HEK293 (cell line): ENCODE measurements around the gene BMERB1.

ENCODE experiments used
- CTCF ChIA-PET: fragments of 350-600 bp; formaldehyde crosslinking; extraction: SDS; loops from one replicate; lab custom pipeline; 2021; ENCODE audit warnings: antibody characterized with exemption; lab: Yijun Ruan, JAX
- POLR2A ChIA-PET: fragments of 300-600 bp; formaldehyde crosslinking; extraction: SDS; loops from one replicate; lab custom pipeline; 2020; ENCODE audit warnings: antibody characterized with exemption, inconsistent platforms; lab: Yijun Ruan, JAX
- H3K27ac ChIP-seq: fragments of 200-500 bp; sonication (Bioruptor generic); 2 replicates; pipeline ENCODE4 v1.5.1; 2014; ENCODE audit warnings: low read depth, low read length, control low read depth, inconsistent platforms; ENCODE audit errors: extremely low read depth
- H3K36me3 ChIP-seq, 2 experiments: fragments of 200-500 bp in 1 of 2; sonication (Bioruptor generic) in 1 of 2; 1 replicate in 1 of 2; 2 replicates in 1 of 2; pipeline ENCODE4 v1.5.1; 2014 to 2017; ENCODE audit warnings: inconsistent platforms in 2 of 2, low read length in 2 of 2; ENCODE audit not compliant: control insufficient read depth in 2 of 2, insufficient read depth in 1 of 2
- H3K4me1 ChIP-seq: fragments of 200-500 bp; sonication (Bioruptor generic); 2 replicates; pipeline ENCODE4 v1.5.1; 2014; ENCODE audit warnings: mild to moderate bottlenecking, low read length, inconsistent platforms; ENCODE audit not compliant: control insufficient read depth, insufficient read depth
- H3K4me3 ChIP-seq: 2 replicates; pipeline ENCODE4 v1.5.1; 2011; ENCODE audit warnings: low read depth, mild to moderate bottlenecking, control low read depth, low read length, moderate library complexity
- H3K9me3 ChIP-seq: fragments of 200-500 bp; sonication (Bioruptor generic); 2 replicates; pipeline ENCODE4 v1.5.1; 2014; ENCODE audit warnings: low read depth, low read length, inconsistent platforms; ENCODE audit not compliant: control insufficient read depth, insufficient read depth
- KLF10 ChIP-seq: fragments of 450-650 bp; IDR thresholded peaks from 2 replicates; pipeline ENCODE4 v1.5.1; 2018; ENCODE audit warnings: missing biosample characterization, mild to moderate bottlenecking, missing genetic modification characterization
- SCRT1 ChIP-seq: fragments of 450-650 bp; formaldehyde crosslinking; IDR thresholded peaks from 2 replicates; pipeline ENCODE4 v1.5.1; 2016; ENCODE audit warnings: missing biosample characterization, missing genetic modification characterization, borderline replicate concordance
- SCRT2 ChIP-seq: fragments of 450-650 bp; formaldehyde crosslinking; IDR thresholded peaks from 2 replicates; pipeline ENCODE4 v1.5.1; 2016; ENCODE audit warnings: missing biosample characterization, missing genetic modification characterization
- SETDB1 ChIP-seq: IDR thresholded peaks from one replicate; pipeline ENCODE4 v1.6.1; 2017; ENCODE audit warnings: mild to moderate bottlenecking, low read length, moderate library complexity, mixed read lengths; ENCODE audit not compliant: insufficient read length
- ZBTB20 ChIP-seq: fragments of 450-650 bp; formaldehyde crosslinking; IDR thresholded peaks from 2 replicates; pipeline ENCODE4 v1.5.1; 2016; ENCODE audit warnings: missing biosample characterization, missing genetic modification characterization
- ZFHX2 ChIP-seq: fragments of 450-650 bp; formaldehyde crosslinking; conservative IDR thresholded peaks from 2 replicates; pipeline ENCODE4 v1.5.1; 2016; ENCODE audit warnings: missing biosample characterization, missing genetic modification characterization
- ZIC2 ChIP-seq: fragments of 450-650 bp; formaldehyde crosslinking; IDR thresholded peaks from 2 replicates; pipeline ENCODE4 v1.5.1; 2016; ENCODE audit warnings: missing biosample characterization, missing genetic modification characterization
- ZNF10 ChIP-seq: fragments of 450-650 bp; formaldehyde crosslinking; IDR thresholded peaks from 2 replicates; pipeline ENCODE4 v1.5.1; 2017; ENCODE audit warnings: missing biosample characterization, missing genetic modification characterization
- ZNF146 ChIP-seq: fragments of 450-650 bp; formaldehyde crosslinking; IDR thresholded peaks from 2 replicates; pipeline ENCODE4 v1.5.1; 2016; ENCODE audit warnings: missing biosample characterization, missing genetic modification characterization
- ZNF155 ChIP-seq: fragments of 450-650 bp; formaldehyde crosslinking; IDR thresholded peaks from 2 replicates; pipeline ENCODE4 v1.5.1; 2016; ENCODE audit warnings: missing biosample characterization, missing genetic modification characterization
- ZNF274 ChIP-seq, 2 experiments: fragments of 200-500 bp in 1 of 2; fragments of 450-650 bp in 1 of 2; sonication (Bioruptor generic) in 1 of 2; formaldehyde crosslinking in 1 of 2; IDR thresholded peaks; 2 replicates each; pipeline versions ENCODE4 v1.5.1 to v1.6.1; 2014 to 2016; ENCODE audit warnings: borderline replicate concordance in 1 of 2, inconsistent platforms in 1 of 2, low read length in 1 of 2, missing biosample characterization in 1 of 2, missing genetic modification characterization in 1 of 2
- ZNF555 ChIP-seq: fragments of 450-650 bp; formaldehyde crosslinking; conservative IDR thresholded peaks from 2 replicates; pipeline ENCODE4 v1.5.1; 2017; ENCODE audit warnings: missing biosample characterization, mild to moderate bottlenecking, missing genetic modification characterization, inconsistent platforms
- ZNF585B ChIP-seq: fragments of 450-650 bp; formaldehyde crosslinking; IDR thresholded peaks from 2 replicates; pipeline ENCODE4 v1.5.1; 2016; ENCODE audit warnings: missing biosample characterization, missing genetic modification characterization
- ZNF596 ChIP-seq: fragments of 450-650 bp; IDR thresholded peaks from 2 replicates; pipeline ENCODE4 v1.5.0; 2018; ENCODE audit warnings: missing biosample characterization, mild to moderate bottlenecking, missing genetic modification characterization, moderate library complexity
- ZNF626 ChIP-seq: fragments of 450-650 bp; sonication (Bioruptor Pico); formaldehyde crosslinking; IDR thresholded peaks from 2 replicates; pipeline ENCODE4 v1.5.1; 2018; ENCODE audit warnings: missing biosample characterization, missing genetic modification characterization, inconsistent platforms
- ZNF830 ChIP-seq: fragments of 450-650 bp; IDR thresholded peaks from 2 replicates; pipeline ENCODE4 v1.5.0; 2018; ENCODE audit warnings: missing biosample characterization, missing genetic modification characterization, low read depth, mild to moderate bottlenecking, moderate library complexity
- ZXDB ChIP-seq: fragments of 450-650 bp; formaldehyde crosslinking; IDR thresholded peaks from 2 replicates; pipeline ENCODE4 v1.5.1; 2016; ENCODE audit warnings: missing biosample characterization, missing genetic modification characterization
- TF ChIP-seq, protein P1 (sequence below): sonication (generic); formaldehyde crosslinking; IDR thresholded peaks from 2 replicates; pipeline ENCODE4 v1.8.1; 2022; ENCODE audit warnings: mild to moderate bottlenecking, moderate library complexity, missing genetic modification reagents
- TF ChIP-seq, protein P2 (sequence below): fragments of 450-650 bp; formaldehyde crosslinking; IDR thresholded peaks from 2 replicates; pipeline ENCODE4 v1.5.1; 2017; ENCODE audit warnings: missing biosample characterization, mild to moderate bottlenecking, missing genetic modification characterization, moderate library complexity
- TF ChIP-seq, protein P3 (sequence below): fragments of 450-650 bp; formaldehyde crosslinking; IDR thresholded peaks from 2 replicates; pipeline ENCODE4 v1.5.1; 2016; ENCODE audit warnings: missing biosample characterization, missing genetic modification characterization
- TF ChIP-seq, protein P4 (sequence below): fragments of 450-650 bp; formaldehyde crosslinking; IDR thresholded peaks from 2 replicates; pipeline ENCODE4 v1.5.1; 2016; ENCODE audit warnings: missing biosample characterization, missing genetic modification characterization
- TF ChIP-seq, protein P5 (sequence below): fragments of 450-650 bp; formaldehyde crosslinking; IDR thresholded peaks from 2 replicates; pipeline ENCODE4 v1.5.1; 2016; ENCODE audit warnings: missing biosample characterization, missing genetic modification characterization
- TF ChIP-seq, protein P6 (sequence below): fragments of 450-650 bp; formaldehyde crosslinking; IDR thresholded peaks from 2 replicates; pipeline ENCODE4 v1.5.1; 2016; ENCODE audit warnings: missing biosample characterization, missing genetic modification characterization

Gene BMERB1

DNA sequence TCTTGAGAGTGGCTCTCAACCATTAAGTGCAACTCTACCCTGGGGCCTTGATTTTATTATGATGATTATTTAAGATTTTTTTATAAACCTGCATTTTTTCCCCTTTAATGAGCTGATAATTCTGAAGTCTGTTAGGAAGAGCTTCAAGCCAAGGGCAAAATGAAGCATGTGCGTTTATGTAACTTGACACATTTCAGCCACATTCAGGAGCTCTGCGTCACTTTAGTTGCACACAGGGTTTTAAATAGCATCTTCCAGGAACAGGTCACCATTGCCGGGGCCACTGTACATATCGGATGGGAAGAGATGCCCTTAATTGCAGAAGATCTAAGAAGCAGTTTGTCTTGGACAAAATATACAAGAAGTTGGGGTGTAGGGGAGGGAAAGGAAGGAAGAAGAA is 89.6 kb downstream of the BMERB1 start (continued):
- TF ChIP-seq ZNF626 (no peak), ZNF585B (no peak), ZNF155 (tag by site-specific recombination) (no peak)
- TF ChIP-seq, protein P1, sequence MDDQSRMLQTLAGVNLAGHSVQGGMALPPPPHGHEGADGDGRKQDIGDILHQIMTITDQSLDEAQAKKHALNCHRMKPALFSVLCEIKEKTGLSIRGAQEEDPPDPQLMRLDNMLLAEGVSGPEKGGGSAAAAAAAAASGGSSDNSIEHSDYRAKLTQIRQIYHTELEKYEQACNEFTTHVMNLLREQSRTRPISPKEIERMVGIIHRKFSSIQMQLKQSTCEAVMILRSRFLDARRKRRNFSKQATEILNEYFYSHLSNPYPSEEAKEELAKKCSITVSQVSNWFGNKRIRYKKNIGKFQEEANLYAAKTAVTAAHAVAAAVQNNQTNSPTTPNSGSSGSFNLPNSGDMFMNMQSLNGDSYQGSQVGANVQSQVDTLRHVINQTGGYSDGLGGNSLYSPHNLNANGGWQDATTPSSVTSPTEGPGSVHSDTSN = no peak
- TF ChIP-seq, protein P2, sequence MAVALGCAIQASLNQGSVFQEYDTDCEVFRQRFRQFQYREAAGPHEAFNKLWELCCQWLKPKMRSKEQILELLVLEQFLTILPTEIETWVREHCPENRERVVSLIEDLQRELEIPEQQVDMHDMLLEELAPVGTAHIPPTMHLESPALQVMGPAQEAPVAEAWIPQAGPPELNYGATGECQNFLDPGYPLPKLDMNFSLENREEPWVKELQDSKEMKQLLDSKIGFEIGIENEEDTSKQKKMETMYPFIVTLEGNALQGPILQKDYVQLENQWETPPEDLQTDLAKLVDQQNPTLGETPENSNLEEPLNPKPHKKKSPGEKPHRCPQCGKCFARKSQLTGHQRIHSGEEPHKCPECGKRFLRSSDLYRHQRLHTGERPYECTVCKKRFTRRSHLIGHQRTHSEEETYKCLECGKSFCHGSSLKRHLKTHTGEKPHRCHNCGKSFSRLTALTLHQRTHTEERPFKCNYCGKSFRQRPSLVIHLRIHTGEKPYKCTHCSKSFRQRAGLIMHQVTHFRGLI = no peak

DNA sequence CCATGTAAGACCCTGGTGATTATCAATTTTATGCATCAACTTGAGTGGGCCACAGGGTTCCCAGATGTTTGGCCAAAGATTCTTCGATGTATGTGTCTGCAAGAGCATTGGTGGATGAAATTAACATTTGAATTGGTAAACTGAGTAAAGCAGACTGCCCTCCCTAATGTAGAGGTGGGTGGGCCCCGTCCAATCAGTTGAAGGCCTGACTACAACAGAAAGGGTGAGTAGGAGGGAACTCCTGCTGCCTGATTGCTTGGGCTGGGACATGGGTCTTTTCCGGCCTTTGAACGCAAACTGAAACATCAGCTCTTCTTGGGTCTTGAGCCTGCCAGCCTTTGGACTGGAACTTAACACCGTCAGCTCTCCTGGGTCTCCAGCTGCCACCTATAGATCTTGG is 90.6 kb downstream of the BMERB1 start:
- H3K27ac ChIP-seq = no peak overlapping the region
- no peak overlapping the region for H3K4me3 ChIP-seq
- no peaks in the 10 kb centered on the region for H3K9me3 ChIP-seq
- no peak for TF ChIP-seq ZNF555 (tag by site-specific recombination)
- no peak for TF ChIP-seq ZFHX2 (tag by site-specific recombination)
- TF ChIP-seq ZNF10 (tag by site-specific recombination) = peak; percentile 98
- TF ChIP-seq, all 188 proteins: peak for 1
- Histone ChIP-seq H3K36me3 (no peaks in the 10 kb centered on the region), H3K4me1 (no peaks in the 10 kb centered on the region)
- POLR2A ChIA-PET = no interaction called here
- CTCF ChIA-PET = interaction anchor here (2.5 kb wide), 1 partner anchor 26 kb away, joined by 8 read pairs; no protein-coding TSS in a partner anchor

DNA sequence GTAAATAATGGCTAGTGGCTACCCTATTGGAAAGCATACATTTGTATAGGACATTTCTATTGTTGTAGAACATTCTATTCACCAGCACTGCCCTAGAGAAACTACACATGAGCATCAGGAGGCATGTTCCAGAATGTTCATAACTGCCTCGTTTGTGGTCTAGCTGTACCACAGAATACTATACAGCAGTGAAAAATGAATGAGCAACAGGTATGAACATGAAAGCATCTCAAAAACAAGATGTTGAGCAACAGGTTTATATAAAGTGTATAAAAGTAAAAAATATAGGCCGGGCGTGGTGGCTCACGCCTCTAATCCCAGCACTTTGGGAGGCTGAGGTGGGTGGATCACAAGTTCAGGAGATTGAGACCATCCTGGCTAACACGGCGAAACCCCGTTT is 91.7 kb downstream of the BMERB1 start:
- H3K27ac ChIP-seq = no peak overlapping the region
- ChIA-PET POLR2A (no interaction called here), CTCF (no interaction called here)
- no peaks in the 10 kb centered on the region for H3K4me1 ChIP-seq
- no peak overlapping the region for H3K4me3 ChIP-seq
- TF ChIP-seq, protein P3, sequence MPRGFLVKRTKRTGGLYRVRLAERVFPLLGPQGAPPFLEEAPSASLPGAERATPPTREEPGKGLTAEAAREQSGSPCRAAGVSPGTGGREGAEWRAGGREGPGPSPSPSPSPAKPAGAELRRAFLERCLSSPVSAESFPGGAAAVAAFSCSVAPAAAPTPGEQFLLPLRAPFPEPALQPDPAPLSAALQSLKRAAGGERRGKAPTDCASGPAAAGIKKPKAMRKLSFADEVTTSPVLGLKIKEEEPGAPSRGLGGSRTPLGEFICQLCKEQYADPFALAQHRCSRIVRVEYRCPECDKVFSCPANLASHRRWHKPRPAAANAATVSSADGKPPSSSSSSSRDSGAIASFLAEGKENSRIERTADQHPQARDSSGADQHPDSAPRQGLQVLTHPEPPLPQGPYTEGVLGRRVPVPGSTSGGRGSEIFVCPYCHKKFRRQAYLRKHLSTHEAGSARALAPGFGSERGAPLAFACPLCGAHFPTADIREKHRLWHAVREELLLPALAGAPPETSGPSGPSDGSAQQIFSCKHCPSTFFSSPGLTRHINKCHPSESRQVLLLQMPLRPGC = no peak
- TF ChIP-seq ZXDB (tag by site-specific recombination) = no peak
- TF ChIP-seq SCRT1 (tag by site-specific recombination) = peak; percentile 74
- no peak for TF ChIP-seq ZIC2 (tag by site-specific recombination)
- TF ChIP-seq SCRT2 (tag by site-specific recombination) = peak; percentile 93
- TF ChIP-seq ZNF146 = peak; percentile 89
- TF ChIP-seq, protein P4, sequence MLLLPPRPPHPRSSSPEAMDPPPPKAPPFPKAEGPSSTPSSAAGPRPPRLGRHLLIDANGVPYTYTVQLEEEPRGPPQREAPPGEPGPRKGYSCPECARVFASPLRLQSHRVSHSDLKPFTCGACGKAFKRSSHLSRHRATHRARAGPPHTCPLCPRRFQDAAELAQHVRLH (tag by site-specific recombination) = peak; percentile 23; the same call in 1 of the 2 replicates
- H3K36me3 ChIP-seq = no peaks in the 10 kb centered on the region
- H3K9me3 ChIP-seq = no peaks in the 10 kb centered on the region

DNA sequence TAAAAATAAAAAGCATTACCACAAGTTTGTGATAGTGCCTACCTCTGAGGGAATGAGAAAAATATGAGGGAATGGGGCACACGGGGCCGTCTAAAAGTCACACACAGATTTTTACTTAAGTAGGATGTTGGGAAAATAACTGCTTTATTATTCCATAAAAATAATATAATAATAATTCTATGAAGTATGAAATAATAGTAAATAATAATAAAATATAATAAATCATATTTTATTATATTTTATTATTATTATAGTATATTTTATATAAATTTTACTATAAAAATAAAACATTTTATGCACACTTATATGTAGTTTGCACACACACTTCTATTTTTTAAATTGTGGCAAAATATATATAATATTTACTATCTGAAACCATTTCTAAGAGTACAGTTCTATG is 92.3 kb downstream of the BMERB1 start:
- CTCF ChIA-PET = no interaction called here
- Histone ChIP-seq H3K27ac (no peak overlapping the region), H3K9me3 (no peaks in the 10 kb centered on the region), H3K4me1 (no peaks in the 10 kb centered on the region), H3K4me3 (no peak overlapping the region), H3K36me3 (no peaks in the 10 kb centered on the region)
- POLR2A ChIA-PET = no interaction called here
- TF ChIP-seq KLF10 (tag by site-specific recombination) (no peak), SETDB1 (no peak), ZNF596 (tag by site-specific recombination) (no peak), ZNF555 (tag by site-specific recombination) (no peak), ZNF274 (IDR thresholded peaks at IDR 0.05; ENCODE audit: low read length) (no peak), ZNF274 (tag by site-specific recombination; IDR thresholded peaks at IDR 0.05; ENCODE audit: borderline replicate concordance) (no peak), ZBTB20 (no peak), ZNF830 (no peak)
- TF ChIP-seq, protein P5, sequence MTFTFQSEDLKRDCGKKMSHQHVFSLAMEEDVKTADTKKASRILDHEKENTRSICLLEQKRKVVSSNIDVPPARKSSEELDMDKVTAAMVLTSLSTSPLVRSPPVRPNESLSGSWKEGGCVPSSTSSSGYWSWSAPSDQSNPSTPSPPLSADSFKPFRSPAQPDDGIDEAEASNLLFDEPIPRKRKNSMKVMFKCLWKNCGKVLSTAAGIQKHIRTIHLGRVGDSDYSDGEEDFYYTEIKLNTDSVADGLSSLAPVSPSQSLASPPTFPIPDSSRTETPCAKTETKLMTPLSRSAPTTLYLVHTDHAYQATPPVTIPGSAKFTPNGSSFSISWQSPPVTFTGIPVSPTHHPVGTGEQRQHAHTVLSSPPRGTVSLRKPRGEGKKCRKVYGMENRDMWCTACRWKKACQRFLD (tag by site-specific recombination) = no peak
- TF ChIP-seq, protein P6, sequence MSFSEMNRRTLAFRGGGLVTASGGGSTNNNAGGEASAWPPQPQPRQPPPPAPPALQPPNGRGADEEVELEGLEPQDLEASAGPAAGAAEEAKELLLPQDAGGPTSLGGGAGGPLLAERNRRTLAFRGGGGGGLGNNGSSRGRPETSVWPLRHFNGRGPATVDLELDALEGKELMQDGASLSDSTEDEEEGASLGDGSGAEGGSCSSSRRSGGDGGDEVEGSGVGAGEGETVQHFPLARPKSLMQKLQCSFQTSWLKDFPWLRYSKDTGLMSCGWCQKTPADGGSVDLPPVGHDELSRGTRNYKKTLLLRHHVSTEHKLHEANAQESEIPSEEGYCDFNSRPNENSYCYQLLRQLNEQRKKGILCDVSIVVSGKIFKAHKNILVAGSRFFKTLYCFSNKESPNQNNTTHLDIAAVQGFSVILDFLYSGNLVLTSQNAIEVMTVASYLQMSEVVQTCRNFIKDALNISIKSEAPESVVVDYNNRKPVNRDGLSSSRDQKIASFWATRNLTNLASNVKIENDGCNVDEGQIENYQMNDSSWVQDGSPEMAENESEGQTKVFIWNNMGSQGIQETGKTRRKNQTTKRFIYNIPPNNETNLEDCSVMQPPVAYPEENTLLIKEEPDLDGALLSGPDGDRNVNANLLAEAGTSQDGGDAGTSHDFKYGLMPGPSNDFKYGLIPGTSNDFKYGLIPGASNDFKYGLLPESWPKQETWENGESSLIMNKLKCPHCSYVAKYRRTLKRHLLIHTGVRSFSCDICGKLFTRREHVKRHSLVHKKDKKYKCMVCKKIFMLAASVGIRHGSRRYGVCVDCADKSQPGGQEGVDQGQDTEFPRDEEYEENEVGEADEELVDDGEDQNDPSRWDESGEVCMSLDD (tag by site-specific recombination) = no peak
